Measurements from ENCODE around the gene MRPL4.

The MRPL4 gene

GRCh38 chr19:10251792-10252694, at the start of gene MRPL4:
Gene MRPL4 (plus strand): TSS chr19:10252214. CDS start chr19:10252254, 40 bp downstream.
- FAIRE-seq, result peak; percentile 99

- no peak for FAIRE-seq
Measured at GRCh38 chr19:10203686-10204085, 48.3 kb upstream of the MRPL4 start.

DNA sequence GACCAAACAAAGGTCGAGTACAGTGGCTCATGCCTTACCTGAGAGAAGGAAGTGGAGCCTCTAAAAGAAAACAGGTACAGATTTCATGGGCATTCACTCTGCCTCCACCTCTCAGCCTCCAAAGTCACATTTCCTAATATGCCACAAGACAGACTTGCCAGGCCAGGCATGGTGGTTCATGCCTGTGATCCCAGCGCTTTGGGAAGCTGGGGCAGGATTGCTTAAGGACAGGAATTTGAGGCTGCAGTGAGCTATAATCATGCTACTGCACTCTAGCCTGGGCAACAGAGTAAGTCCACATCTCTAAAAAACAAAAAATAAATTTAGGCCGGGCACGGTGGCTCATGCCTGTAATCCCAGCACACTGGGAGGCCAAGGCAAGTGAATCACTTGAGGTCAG, 46.4 kb upstream of the MRPL4 start:
- FAIRE-seq, result no peak

DNA sequence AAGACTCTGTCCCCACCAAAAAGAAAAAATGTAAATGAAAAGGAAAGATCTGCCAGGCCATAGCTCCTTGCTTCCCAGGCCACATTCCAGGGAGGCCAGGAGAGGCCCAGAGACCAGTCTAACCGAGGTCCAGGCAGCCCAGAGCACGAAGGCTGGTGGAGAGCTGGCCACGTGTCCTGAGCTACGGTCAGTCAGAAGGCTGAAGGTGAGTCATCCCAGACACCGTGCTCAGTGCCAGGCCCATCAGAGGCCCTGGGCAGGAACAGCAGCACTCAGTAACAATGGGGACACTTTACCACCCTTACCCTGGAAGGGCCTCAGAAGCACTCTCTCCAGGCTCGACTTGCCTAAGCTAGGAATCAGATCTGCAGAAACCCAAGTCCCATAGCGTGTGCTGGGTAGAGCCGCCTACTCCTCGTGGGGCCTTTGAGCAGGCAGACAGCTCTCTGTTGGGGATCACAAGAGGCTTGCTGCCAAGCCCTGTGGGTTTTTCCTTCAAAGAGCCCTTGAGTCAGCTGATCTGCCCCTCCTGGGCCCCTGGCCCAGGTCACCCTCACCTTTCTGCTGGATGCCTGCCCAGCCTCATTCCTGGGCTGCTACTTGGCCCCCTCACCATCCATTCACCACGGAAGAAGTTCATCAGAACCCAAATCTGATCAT, 45.7 kb upstream of the MRPL4 start:
- no peak for FAIRE-seq

GRCh38 chr19:10207026-10207425, 45.0 kb upstream of the MRPL4 start:
- FAIRE-seq, result no peak

GRCh38 chr19:10209315-10209714, 42.7 kb upstream of the MRPL4 start:
- no peak for FAIRE-seq

GRCh38 chr19:10211061-10211460, 41.0 kb upstream of the MRPL4 start:
- no peak for FAIRE-seq

GRCh38 chr19:10211691-10212090, 40.3 kb upstream of the MRPL4 start:
- FAIRE-seq, result no peak

- no peak for FAIRE-seq
Measured at GRCh38 chr19:10214784-10215183, 37.2 kb upstream of the MRPL4 start.

GRCh38 chr19:10217085-10217484, 34.9 kb upstream of the MRPL4 start:
- FAIRE-seq, result no peak

DNA sequence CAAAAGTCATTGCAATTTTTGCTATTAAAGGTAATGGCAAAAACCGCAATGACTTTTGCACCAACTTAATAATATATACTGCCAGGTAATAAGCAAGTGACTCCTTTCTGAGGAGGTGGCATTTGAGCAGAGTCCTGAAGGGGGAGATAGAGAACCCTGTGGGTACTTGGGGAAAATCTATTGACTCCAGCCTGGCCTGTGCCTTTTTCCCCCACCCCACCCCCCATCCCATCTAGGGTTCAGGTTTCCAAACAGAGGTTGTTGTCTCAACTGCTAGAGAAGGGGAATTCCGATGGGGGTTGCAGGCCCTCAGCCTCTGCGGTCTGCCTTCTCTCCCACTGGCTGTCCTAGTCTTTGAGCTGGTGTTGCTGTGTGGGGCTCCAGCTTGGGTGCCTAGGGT, 32.3 kb upstream of the MRPL4 start:
- FAIRE-seq, result peak; percentile 3

DNA sequence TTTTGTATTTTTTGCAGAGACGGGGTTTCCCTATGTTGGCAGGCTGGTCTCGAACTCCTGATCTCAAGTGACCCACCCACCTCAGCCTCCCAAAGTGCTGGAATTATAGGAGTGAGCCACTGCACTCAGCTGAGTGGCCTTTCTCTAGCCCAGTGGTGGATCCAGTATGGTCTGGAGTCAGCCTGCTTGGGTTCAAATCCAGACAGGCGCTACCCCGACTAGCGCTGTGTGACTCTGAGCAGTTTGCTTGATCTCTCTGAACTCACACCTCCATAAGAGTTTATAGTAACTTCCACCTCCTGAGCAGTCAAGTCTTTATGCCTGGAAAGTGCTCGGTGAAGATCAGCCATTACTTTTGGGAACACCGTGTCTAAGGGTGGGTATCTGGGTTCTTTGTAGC, 31.3 kb upstream of the MRPL4 start:
- FAIRE-seq, result no peak

DNA sequence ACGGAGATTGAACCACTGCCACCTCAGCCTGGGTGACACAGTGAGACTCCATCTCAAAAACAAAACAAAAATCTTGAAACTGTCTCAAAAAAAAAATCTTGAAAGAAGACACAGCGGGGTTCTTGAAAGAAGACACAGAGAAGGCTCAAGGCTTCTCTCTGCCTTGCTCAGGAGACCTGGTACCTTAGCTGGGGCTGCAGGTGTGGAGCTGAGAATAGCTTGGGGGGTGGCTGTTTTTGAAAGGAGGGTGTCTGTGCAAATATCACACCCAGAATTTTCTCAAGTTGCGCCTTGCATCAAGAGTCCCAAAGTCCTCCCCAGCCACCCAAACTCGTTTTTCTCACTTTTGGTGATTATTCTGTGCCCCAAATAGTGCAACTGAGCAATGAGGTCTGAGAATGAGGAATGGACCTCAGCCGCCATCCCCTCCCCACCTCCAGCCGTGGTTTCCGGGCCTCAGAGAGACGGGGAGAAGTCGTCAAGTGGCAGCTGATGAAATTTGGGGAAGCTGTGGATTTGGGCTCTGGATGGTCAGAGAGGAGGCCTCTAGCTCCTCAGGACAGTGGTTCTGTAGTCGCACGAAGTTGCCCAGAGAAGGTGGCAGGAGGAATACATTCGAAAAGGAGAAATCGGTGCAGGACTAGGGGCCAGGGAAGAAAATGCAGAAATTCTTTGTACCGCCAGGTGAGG, 29.7 kb upstream of the MRPL4 start:
- FAIRE-seq, result no peak

- FAIRE-seq, result no peak
Measured at GRCh38 chr19:10223488-10224213, 28.4 kb upstream of the MRPL4 start.

GRCh38 chr19:10224337-10224736, 27.7 kb upstream of the MRPL4 start:
- FAIRE-seq, result no peak

- no peak for FAIRE-seq
Measured at GRCh38 chr19:10226021-10226375, 26.0 kb upstream of the MRPL4 start.

DNA sequence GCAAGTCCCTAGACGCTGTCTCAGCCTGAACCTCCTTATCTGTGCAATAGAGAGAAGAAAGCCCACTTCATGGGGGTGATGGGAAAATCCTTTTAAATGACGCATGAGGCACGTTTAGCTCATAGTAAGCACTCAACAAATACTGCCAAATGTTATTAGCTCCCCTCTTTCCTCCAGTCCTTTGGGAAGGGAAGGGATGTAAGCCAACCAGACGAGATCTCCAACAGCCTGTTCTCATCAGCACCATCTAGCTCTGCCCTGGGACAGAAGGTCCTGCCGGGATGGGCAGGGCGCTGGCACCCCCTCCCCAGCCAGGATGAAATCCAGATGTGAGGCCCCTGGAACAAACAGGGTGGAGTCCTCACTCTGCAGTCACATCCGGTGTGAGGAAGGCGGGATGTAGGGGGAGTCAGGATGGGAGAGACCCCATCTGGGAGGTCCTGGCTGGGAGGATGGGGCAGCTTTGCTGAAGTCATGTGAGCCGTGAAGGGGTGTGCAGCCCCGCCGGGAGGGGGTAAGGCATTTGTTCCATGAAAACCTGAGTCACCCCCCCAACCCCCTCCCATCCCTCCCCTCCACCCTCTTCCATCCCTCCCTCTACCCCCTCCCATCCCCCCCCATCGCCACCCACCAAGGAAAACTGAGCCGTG, 25.5 kb upstream of the MRPL4 start:
- FAIRE-seq, result no peak

DNA sequence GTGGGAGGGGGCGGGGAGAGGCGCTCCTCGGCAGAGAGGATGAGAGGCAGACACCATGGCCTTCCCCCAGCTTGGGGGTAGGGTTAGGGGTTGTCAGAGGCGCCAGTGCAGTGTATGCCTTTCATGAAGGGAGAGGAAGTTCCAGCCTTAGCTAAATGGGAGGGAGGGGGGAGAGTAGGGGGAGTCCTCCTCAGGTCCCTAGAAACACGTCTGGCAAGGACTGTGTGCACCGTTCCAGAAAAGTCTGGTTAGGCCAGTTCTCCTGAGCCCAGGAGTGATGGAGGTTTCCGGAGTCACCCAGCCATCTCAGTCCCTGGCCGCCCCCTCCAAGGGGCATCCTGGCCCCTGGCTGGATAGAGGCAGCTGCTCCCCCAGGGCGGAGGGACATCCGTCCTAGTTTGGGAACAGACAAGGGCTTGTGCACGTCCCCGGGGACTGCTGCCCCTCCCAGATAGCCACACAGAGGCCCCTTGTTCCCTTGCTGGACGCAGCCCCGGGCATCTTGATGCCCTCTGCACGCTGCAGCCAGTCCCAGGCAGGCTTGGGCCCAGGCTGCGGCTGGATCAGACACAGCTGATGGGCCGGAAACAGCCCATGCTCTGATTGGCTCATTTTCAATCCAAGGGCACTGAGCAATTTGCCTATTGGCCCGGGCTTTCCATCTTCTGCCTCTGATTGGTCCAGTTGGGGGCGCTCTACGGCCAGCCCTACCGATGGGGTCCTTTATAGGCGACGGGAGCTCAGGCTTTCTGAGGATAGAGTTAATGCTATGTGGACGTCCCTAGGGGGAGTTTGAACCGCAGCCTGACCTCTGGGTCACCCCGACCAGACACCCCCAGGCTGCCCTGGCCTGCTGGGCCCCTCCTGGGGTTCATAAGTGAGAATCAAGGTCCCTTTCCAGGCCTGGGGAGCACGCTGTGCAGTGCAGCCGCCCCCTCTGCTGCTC, 24.7 kb upstream of the MRPL4 start:
- no peak for FAIRE-seq

GRCh38 chr19:10228393-10228792, 23.6 kb upstream of the MRPL4 start:
- no peak for FAIRE-seq

- peak; percentile 46 for FAIRE-seq
Measured at GRCh38 chr19:10228920-10229319, 23.1 kb upstream of the MRPL4 start.

- no peak for FAIRE-seq
Measured at GRCh38 chr19:10230173-10230860, 21.7 kb upstream of the MRPL4 start.
